GM12878 (cell line): ENCODE data around the gene ZNF644. TPM values are rescaled to one million over a fixed set of nuclear protein-coding genes. Genes with fewer than 3 reads are reported as not detected.

Experiments used
- ATAC-seq: fragments of 200-7000 bp; cut with Tn5 transposase; 3 replicates; pipeline ENCODE4 v1.9.1; 2020; ENCODE audit warnings: mild to moderate bottlenecking, moderate library complexity
- BruUV-seq: library from RNA; stranded (reverse); fragments of 400-500 nt; replicated peaks from 2 replicates; lab custom pipeline; 2021; lab: Mats Ljungman, UMichigan
- CTCF ChIA-PET: fragments of 300-600 bp; sonication (Branson Sonifier 250); formaldehyde crosslinking; extraction: SDS; loops from one replicate; lab custom pipeline; 2021; ENCODE audit warnings: inconsistent platforms; lab: Yijun Ruan, JAX
- POLR2A ChIA-PET: fragments of 350-600 bp; formaldehyde crosslinking; extraction: SDS; loops from one replicate; lab custom pipeline; 2021; ENCODE audit warnings: inconsistent platforms; lab: Charles Lee
- RAD21 ChIA-PET: fragments of 300-600 bp; sonication (Branson Sonifier 250); formaldehyde crosslinking; loops from one replicate; lab custom pipeline; 2023; ENCODE audit warnings: antibody characterized with exemption; ENCODE audit not compliant: unreplicated experiment; lab: Charles Lee
- SMC1A ChIA-PET: fragments of 300-600 bp; sonication (Branson Sonifier 250); formaldehyde crosslinking; loops from one replicate; lab custom pipeline; 2023; ENCODE audit not compliant: unreplicated experiment, uncharacterized antibody; lab: Charles Lee
- DNase-seq: peaks from one replicate; pipeline ENCODE4 v3.0.0-alpha.2; 2011; ENCODE audit warnings: low read depth, low spot score
- FAIRE-seq: peaks from 3 replicates; lab custom pipeline; 2011; peaks lifted over from hg19 to GRCh38; lab: Jason Lieb, UNC
- H2AFZ ChIP-seq: 2 replicates; pipeline ENCODE4 v1.6.0; 2011; ENCODE audit warnings: low read depth, low read length, control low read depth; ENCODE audit not compliant: control insufficient read depth
- H3K27ac ChIP-seq: 2 replicates; pipeline ENCODE4 v1.5.1; 2011; ENCODE audit warnings: control low read depth; ENCODE audit not compliant: control insufficient read depth, insufficient read depth
- H3K27me3 ChIP-seq, 2 experiments: replicated peaks in 1 of 2; 2 replicates each; pipeline versions ENCODE4 v1.6.0 to v1.6.1; 2011; ENCODE audit warnings: low read length in 1 of 2; ENCODE audit not compliant: control insufficient read depth in 2 of 2, insufficient read depth in 2 of 2
- H3K36me3 ChIP-seq, 2 experiments: 2 replicates each; pipeline ENCODE4 v1.5.1; 2011; ENCODE audit warnings: low read length in 1 of 2; ENCODE audit not compliant: control insufficient read depth in 2 of 2, insufficient read depth in 2 of 2
- H3K4me1 ChIP-seq: 2 replicates; pipeline ENCODE4 v1.6.1; 2011; ENCODE audit warnings: mild to moderate bottlenecking, low read length, moderate library complexity, mixed read lengths; ENCODE audit not compliant: control insufficient read depth, insufficient read depth
- H3K4me2 ChIP-seq: 2 replicates; pipeline ENCODE4 v1.6.0; 2011; ENCODE audit warnings: control low read depth; ENCODE audit not compliant: control insufficient read depth, insufficient read depth
- H3K4me3 ChIP-seq: fragments of 200-600 bp; sonication (generic); 2 replicates; pipeline ENCODE4 v1.5.1; 2016
- H3K79me2 ChIP-seq: 2 replicates; pipeline ENCODE4 v1.6.0; 2011; ENCODE audit warnings: low read length; ENCODE audit not compliant: control insufficient read depth, insufficient read depth
- H3K9ac ChIP-seq: 2 replicates; pipeline ENCODE4 v1.8.0; 2011; ENCODE audit warnings: low read length, control low read depth, mixed read lengths; ENCODE audit not compliant: control insufficient read depth, insufficient read depth
- H3K9me3 ChIP-seq: replicated peaks from 3 replicates; pipeline ENCODE4 v1.5.1; 2011; ENCODE audit warnings: mild to moderate bottlenecking, low read length; ENCODE audit not compliant: control insufficient read depth, insufficient read depth
- H4K20me1 ChIP-seq: 2 replicates; pipeline ENCODE4 v1.6.0; 2011; ENCODE audit not compliant: control insufficient read depth, insufficient read depth
- EZH2 ChIP-seq: IDR thresholded peaks from 2 replicates; pipeline ENCODE4 v1.6.1; 2012; ENCODE audit warnings: low read depth, mild to moderate bottlenecking, control low read depth, inconsistent platforms, low read length, borderline replicate concordance; ENCODE audit not compliant: control insufficient read depth
- FOS ChIP-seq: IDR thresholded peaks from 3 replicates; pipeline ENCODE4 v1.6.1; 2011; ENCODE audit warnings: borderline replicate concordance; ENCODE audit not compliant: insufficient read length; ENCODE audit errors: extremely low read depth
- FOXK2 ChIP-seq: fragments of 450-650 bp; IDR thresholded peaks from 2 replicates; pipeline ENCODE4 v1.6.1; 2017; ENCODE audit warnings: mild to moderate bottlenecking, moderate library complexity
- KAT2A ChIP-seq: conservative IDR thresholded peaks from 2 replicates; pipeline ENCODE4 v1.6.1; 2011; ENCODE audit warnings: low read depth, low read length; ENCODE audit not compliant: control insufficient read depth
- KLF5 ChIP-seq: fragments of 450-650 bp; IDR thresholded peaks from 2 replicates; pipeline ENCODE4 v1.6.1; 2014; ENCODE audit warnings: mild to moderate bottlenecking; ENCODE audit not compliant: partially characterized antibody
- MEF2B ChIP-seq: fragments of 450-650 bp; IDR thresholded peaks from 2 replicates; pipeline ENCODE4 v1.6.1; 2018; ENCODE audit warnings: mild to moderate bottlenecking, moderate library complexity; ENCODE audit not compliant: partially characterized antibody, poor library complexity, severe bottlenecking
- NFYB ChIP-seq: IDR thresholded peaks from 2 replicates; pipeline ENCODE4 v1.6.1; 2011; ENCODE audit warnings: low read depth, mild to moderate bottlenecking, low read length, improper control_type of control experiment, moderate library complexity; ENCODE audit not compliant: insufficient read depth
- NKRF ChIP-seq: fragments of 450-650 bp; conservative IDR thresholded peaks from 2 replicates; pipeline ENCODE4 v1.6.1; 2017; ENCODE audit warnings: mild to moderate bottlenecking, moderate library complexity
- NR2C2 ChIP-seq: IDR thresholded peaks from 2 replicates; pipeline ENCODE4 v1.6.1; 2011; ENCODE audit warnings: borderline replicate concordance, low read depth; ENCODE audit not compliant: control insufficient read depth, insufficient read length
- NR2F1 ChIP-seq: fragments of 450-650 bp; conservative IDR thresholded peaks from 2 replicates; pipeline ENCODE4 v1.6.1; 2017; ENCODE audit warnings: mild to moderate bottlenecking
- PBX3 ChIP-seq: IDR thresholded peaks from 2 replicates; pipeline ENCODE4 v1.6.1; 2011; ENCODE audit warnings: mild to moderate bottlenecking, low read depth, low read length, moderate library complexity; ENCODE audit not compliant: insufficient replicate concordance
- REST ChIP-seq: IDR thresholded peaks from 2 replicates; pipeline ENCODE4 v1.6.1; 2012; ENCODE audit warnings: mild to moderate bottlenecking, low read depth, low read length
- SIX5 ChIP-seq: IDR thresholded peaks from 2 replicates; pipeline ENCODE4 v1.6.1; 2011; ENCODE audit warnings: mild to moderate bottlenecking, low read depth, low read length, moderate library complexity; ENCODE audit not compliant: severe bottlenecking
- SMARCA5 ChIP-seq: fragments of 450-650 bp; IDR thresholded peaks from 2 replicates; pipeline ENCODE4 v1.6.1; 2017; ENCODE audit warnings: mild to moderate bottlenecking
- SUPT20H ChIP-seq: IDR thresholded peaks from 2 replicates; pipeline ENCODE4 v1.6.1; 2011; ENCODE audit warnings: low read depth, mild to moderate bottlenecking, low read length, moderate library complexity, borderline replicate concordance; ENCODE audit not compliant: control insufficient read depth
- TCF7 ChIP-seq: IDR thresholded peaks from 2 replicates; pipeline ENCODE4 v1.6.1; 2014; ENCODE audit warnings: antibody characterized with exemption, borderline replicate concordance
- ZNF622 ChIP-seq: fragments of 450-650 bp; IDR thresholded peaks from 2 replicates; pipeline ENCODE4 v1.6.1; 2017; ENCODE audit warnings: mild to moderate bottlenecking, inconsistent platforms
- in situ Hi-C: fragments of 300-500 bp; cut with MboI; formaldehyde crosslinking; loops from 9 replicates; pipeline ENCODE4 v1.14.3; 2018; ENCODE audit warnings: mixed read lengths
- intact Hi-C: fragments of 100-400 bp; cut with micrococcal nuclease; formaldehyde crosslinking; loops from one replicate; pipeline ENCODE4 v1.14.2; 2022; ENCODE audit not compliant: unreplicated experiment
- polyA plus RNA-seq, 11 experiments: library from polyadenylated mRNA; depleted of rRNA in 4 of 11; unstranded in 6 of 11; stranded (reverse) in 5 of 11; fragments of >200 nt; fragmentation: Nextera tagmentation in 4 of 11; fragmentation: Illumina TruSeq in 1 of 11; extraction: Ambion mirVana in 4 of 11; extraction: Trizol in 1 of 11; gene quantifications; 1 replicate in 1 of 11; 2 replicates in 10 of 11; pipeline versions ENCODE4 v1.2.1 to v1.2.3, GENCODE V29; 2011 to 2016; ENCODE audit warnings: inconsistent platforms in 2 of 11, missing spikeins in 2 of 11, low read depth in 1 of 11
- total RNA-seq, 4 experiments: library from RNA; depleted of rRNA in 3 of 4; stranded (reverse); fragments of >200 nt in 3 of 4; fragmentation: Illumina TruSeq in 1 of 4; extraction: Trizol in 1 of 4; gene quantifications; 2 replicates each; pipeline versions ENCODE4 v1.2.1 to v1.2.3, GENCODE V29; 2013 to 2021

The ZNF644 gene
- total and polyA plus RNA-seq, 10 of the 15 experiments (the other 5 are each of a cell fraction or from before 2014, with no cell fraction given): 17.7 to 55.3 (median 29.5) TPM

- H3K36me3 ChIP-seq: no peaks in the 10 kb centered on the region
- ChIA-PET CTCF (no interaction called here), POLR2A (no interaction called here), SMC1A (no interaction called here), RAD21 (no interaction called here)
- no peak overlapping the region for H3K4me2 ChIP-seq
- intact Hi-C loops (no loop called here), in situ Hi-C loops (no loop called here)
- FAIRE-seq (no peak), ATAC-seq (no peak), DNase-seq (no peak)
- H3K27ac ChIP-seq: no peak overlapping the region
- H3K9me3 ChIP-seq: no peaks in the 10 kb centered on the region
- no TSS peak for BruUV-seq
- H3K9ac ChIP-seq: no peak overlapping the region
- H4K20me1 ChIP-seq: no peaks in the 10 kb centered on the region
- no peaks in the 10 kb centered on the region for H3K79me2 ChIP-seq
- peaks cover 0 to 2% of the 10 kb centered on the region in 2 experiments; a peak in 1 of 4 replicates for H3K27me3 ChIP-seq
- no peak overlapping the region for H3K4me3 ChIP-seq
- no peak overlapping the region for H2AFZ ChIP-seq
- no peak for TF ChIP-seq NR2F1
- no peak for TF ChIP-seq SUPT20H
- TF ChIP-seq SMARCA5: no peak
- TF ChIP-seq FOXK2: no peak
- no peak for TF ChIP-seq NR2C2
- no peak for TF ChIP-seq MEF2B
- no peak for TF ChIP-seq REST
- no peak for TF ChIP-seq FOS
- TF ChIP-seq NKRF: no peak
- TF ChIP-seq ZNF622: no peak
- TF ChIP-seq NFYB: no peak
- TF ChIP-seq TCF7: no peak
- TF ChIP-seq SIX5: no peak
- no peak for TF ChIP-seq EZH2
- no peak for TF ChIP-seq KAT2A
- TF ChIP-seq PBX3: no peak
- no peak for TF ChIP-seq KLF5
- H3K4me1 ChIP-seq: no peaks in the 10 kb centered on the region
These were observed 10.5 kb upstream of the ZNF644 start for GRCh38 chr1:91032349-91032748.
